GM21576 (cell line): ENCODE measurements around the gene LSM14A.

Source experiments
- ATAC-seq: cut with Tn5 transposase; IDR thresholded peaks from one replicate; pipeline ENCODE4 v1.9.1; 2021; ENCODE audit warnings: mild to moderate bottlenecking, moderate library complexity; ENCODE audit not compliant: unreplicated experiment

Gene LSM14A

DNA sequence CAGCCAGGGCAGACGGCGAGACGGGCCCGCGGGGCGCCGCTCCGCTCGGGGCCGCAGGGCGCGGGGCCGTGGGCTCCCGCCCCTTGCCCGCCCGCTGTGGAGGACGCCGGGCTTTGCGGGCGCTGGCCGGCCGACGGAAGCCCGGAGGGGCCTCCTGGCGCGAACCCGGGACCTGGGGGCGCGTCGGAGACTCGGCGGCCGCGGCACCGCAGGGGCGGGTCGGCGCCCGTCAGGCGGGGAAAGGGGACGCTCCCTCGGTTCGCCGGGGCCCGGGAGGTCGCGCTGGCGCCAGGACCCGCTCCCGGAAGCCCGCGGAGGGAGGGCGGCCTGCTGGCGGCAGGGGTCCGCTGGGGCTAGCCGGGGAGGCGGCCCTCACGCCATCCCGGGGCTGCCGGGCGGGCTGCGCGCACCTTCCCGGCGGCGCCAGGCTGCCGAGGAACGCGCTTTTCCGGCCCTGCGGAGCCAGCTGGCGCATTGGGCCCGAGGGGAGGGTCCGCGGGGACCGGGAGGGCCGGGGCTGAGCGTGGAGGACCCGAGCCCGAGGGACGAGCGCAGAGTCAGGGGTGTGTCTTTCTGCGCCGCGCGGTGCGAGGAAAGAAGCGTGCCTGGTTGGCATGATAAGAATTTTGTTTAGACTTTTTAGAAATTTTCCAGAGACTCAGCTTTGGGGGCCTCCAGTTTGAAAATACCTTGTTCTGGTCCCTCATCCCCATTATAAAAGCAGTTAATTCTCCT lies 82.6 kb downstream of the LSM14A start:
- peak; percentile 53 for ATAC-seq

DNA sequence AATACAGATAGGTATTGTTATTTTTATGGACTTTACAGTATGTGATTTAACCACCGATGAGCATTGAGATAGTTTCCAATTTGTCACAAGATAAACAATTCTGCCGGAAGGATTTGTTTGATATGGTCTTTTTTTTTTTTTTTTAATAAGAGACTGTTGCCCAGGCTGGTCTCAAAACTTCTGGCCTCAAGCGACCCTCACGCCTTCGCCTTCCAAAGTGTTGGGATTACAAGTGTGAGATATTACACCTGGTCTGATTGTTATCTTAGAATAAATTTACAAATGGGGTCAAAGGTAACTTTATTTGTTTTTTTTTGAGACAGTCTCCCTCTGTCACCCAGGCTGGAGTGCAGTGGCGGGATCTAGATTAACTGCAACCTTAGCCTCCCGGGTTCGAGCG lies 83.2 kb downstream of the LSM14A start:
- ATAC-seq, result no peak

DNA sequence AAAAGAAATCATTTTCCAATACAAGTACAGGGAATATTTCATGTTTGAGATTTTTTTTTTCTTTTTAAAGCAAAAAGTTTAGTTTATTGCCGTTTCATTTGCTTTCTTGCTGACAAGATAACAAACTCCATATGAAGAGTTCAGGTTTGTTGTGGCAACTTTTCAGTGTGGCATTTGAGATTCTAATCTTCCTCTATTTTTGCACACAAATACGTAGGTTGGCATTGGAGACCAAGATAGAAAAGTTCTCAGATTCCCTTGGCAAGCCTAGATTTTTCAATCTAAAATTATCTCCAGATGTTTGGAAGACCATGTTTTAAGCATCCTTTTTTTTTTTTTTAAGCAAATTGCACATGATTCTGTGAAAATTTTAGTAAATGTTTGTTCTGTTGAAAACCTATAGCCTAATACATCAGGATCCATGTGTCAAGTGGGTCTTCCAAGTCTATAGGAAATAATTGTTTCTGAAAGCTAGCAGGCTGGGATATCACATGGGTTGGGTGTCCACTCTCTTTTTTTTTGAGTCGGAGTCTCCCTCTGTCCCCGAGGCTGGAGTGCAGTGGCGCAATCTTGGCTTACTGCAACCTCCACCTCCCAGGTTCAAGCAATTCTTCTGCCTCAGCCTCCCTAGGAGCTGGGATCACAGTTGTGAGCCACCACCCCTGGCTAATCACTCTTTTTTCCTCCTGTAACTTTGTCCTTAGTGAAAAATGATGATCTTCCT lies 84.7 kb downstream of the LSM14A start:
- no peak for ATAC-seq

DNA sequence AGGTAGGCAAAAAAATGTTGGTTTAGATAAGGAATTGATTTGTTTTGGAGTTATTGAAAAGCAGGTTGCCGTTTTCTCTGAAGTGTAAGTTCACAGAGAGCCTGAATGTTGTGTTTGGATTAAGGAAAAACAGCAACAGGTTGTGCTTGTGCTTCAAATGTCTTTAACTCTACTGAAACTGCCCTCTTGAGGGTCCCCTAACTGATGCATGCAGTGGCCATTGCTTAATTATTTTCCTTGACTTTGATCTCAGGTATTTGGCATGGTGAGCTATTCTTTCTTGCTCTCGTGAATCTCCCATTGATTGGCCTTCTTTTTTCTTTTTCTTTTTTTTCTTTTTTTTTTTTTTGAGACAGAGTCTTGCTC lies 85.2 kb downstream of the LSM14A start:
- ATAC-seq, result no peak

DNA sequence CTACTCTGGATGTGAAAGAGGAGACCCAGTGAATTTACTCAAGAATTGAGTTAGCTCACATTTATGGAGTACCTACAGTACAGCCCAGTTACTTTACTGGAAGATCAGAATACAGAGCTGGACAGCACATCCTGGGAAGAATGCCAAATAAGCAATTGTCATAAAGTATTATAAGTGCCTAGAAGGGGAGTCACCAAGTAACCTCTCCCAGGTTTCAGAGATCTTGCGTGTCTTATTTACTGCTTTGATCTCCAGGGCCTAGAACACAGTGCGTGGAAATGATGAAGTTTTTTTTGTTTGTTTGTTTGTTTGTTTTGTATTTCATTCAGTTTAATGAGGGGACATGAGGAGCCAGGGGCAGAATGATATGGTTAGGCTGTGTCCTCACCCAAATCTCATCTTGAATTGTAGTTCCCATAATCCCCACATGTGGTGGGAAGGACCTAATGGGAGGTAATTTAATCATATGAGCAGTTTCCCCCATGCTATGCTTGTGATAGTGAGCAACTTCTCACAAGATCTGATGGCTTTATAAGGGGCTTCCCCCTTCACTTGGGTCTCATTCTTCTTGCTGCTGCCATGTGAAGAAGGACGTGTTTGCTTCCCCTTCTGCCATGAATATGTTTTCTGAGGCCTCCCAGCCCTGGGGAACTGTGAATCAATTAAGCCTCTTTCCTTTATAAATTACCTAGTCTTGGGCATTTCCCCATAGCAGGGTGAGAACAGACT lies 87.2 kb downstream of the LSM14A start:
- ATAC-seq, result no peak

DNA sequence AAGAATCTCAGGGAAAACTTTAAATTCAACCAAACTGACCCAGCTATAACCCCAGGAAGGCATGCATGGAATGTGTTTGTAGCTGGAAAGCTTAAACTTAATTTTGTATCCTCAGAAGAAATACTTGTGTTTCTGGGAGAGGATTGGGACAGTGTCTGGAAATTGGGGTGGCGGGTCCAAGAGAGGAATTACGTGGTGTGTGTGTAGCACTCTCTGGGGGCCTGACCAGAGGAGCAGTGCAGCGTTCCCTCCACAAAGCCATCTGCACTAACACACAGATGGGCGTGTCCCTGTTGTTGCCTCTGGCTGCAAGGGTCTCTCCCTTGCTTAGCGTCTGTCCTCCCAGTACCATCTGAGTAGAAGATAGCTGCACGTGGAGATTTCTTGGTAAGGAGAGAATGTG lies 88.5 kb downstream of the LSM14A start:
- no peak for ATAC-seq

DNA sequence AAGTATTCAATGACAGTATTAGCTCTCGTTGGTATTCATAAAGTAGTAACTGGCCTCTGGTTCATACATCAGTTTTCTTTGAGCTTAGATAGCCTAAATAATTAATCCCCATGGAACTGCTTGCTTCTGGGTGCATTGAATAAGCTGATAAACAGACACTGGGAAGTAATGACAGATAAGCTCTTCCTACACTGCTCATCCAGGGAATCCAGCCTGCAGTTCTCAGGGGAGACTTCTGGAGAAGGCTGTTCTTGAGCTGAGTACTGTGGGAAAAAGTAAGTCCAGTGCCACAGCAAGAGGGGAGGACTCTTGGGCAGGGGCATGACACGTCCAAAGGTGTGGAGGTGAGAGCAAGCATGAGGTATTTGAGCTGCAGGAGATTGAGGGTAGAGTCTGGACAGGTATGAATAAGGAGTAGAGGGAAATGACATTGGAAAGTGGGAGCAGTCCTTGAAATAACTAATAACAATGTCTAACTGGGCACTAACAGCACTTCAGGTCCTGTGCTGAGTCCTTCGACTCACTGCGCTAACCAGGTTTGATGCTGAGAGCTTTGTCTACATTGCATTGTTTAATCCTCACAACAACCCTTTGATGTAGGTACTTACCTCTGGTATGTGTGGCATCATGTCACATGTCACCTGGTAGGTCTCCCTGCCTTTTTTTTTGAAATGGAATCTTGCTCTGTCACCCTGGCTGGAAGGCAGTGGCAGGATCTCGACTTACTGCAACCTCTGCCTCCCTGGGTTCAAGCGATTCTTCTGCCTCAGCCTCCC lies 89.2 kb downstream of the LSM14A start:
- no peak for ATAC-seq

DNA sequence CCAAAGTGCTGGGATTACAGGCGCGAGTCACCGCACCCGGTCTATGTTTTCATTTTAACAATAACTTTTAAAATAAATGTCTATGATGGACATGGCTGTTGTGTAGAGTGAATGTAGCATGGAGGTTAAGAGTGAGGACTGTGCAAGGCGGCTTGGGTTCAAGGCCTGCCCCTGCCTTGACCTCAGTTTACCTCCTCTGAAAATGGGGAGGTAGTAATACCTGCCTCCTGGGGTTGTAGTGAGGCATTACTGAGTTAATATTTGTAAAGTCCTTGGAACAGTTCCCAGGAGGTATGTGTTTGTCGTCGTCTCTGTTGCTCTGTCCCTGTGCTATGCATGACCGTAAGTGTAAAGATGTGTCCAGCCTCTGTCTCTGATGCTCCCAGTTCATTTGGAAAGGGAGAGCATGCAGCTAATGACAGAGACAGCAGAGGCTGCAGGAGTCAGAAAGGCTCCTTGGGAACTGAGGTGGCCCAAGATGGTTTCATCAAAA lies 91.5 kb downstream of the LSM14A start:
- no peak for ATAC-seq

DNA sequence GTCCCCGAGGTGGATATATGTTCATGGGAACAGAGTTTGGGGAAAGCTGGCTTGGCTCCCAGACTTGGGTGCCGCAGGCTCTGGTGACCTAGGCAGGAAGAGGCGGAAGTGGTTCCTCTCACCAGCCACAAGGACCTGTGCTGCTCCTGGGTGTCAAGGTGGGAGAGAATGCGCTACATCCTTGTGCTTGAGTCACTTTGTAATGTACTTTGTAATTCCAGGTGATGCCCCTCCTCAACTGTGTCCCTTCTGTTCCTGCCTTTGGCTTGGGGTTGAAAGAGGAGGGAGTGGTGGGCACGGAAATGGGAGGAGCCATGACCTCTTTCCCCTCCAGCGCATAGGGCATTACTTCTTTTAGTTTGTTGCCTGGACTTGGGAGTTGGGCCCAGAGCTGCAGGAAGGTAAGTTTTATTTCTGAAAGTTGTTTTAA lies 92.9 kb downstream of the LSM14A start:
- ATAC-seq, result no peak

DNA sequence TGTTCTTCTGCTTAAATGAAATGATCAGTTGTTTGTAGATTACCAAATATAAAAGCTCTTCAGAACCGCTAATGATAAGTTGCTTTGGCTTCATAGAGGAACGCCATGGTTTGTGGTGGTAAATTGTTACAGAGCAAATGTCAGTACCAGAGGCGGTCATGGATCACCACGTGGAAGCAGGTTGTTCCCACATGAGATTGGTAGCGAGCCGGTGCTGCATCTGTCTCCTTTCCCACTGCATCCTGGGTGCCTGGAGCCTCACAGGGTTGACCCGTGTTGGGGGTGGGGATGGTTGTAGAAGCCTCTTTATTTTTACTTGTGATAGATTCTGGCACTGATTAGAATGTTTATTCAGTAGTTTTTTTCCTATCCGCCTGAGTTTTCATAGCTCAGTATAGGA lies 96.8 kb downstream of the LSM14A start:
- ATAC-seq, result no peak

DNA sequence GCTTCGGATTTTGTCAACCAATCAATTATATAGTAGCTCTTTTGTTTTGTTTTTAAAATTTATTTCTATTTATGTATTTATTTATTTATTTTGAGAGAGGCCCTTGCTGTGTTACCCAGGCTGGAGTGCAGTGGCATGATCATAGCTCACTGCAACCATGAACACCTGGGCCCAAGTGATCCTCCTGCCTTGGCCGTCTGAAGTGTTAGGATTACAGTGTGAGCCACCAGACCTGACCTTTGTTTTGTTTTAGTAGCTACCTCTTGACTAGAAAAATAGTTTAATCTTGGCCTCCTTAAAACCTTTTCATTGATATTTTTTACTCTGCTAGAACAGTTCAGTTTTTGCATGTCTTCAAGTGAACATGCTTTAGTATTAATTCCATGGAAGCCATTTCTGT lies 97.2 kb downstream of the LSM14A start:
- no peak for ATAC-seq

DNA sequence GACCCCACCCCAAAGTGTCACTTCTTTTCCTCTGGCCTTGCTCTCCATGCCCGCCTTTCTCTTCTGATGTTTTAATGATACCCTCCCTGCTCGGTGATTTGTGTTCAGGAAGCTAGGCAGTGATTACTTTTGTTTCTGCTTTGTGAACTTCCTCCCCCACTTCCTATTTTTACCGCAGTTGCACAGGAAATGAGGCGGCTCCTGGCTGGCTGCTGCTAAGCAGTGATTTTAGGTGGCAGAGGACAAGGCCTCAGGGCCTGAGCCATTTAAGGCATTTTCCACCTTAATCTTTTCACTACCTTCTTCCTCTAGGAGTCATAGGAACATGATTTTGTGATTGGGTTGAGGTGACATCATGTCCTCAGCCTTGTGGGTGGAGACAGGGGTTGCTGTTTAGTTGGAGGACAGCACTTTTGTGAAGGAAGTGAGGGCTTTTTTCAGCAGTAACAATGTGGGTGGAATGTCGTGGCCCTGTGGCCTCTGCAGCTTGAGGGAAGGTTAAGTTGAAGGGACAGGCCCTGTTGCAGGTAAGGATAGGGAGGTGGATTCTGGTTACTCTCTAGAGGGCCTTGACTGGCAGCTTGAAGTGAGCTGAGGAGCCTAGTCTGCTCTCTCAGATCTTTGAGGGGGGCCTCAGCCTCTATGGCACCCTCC lies 97.8 kb downstream of the LSM14A start:
- peak; percentile 67 for ATAC-seq

DNA sequence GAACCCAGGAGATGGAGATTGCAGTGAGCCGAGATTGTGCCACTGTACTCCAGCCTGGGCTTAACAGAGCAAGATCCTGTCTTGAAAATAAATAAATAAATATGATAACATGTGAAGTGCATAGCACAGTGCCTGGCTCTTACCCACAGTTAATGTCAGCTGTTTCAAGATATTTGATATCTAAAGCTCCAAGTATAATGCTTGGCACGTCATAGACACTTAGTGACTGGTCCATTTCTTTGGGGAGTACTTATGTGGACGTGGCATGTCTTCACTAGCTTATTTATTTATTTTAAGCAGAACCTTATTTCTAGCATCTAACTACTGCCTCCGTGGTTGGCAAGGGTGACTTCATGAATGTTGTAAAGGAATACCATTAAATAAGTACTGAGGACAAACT lies 100.8 kb downstream of the LSM14A start:
- no peak for ATAC-seq

DNA sequence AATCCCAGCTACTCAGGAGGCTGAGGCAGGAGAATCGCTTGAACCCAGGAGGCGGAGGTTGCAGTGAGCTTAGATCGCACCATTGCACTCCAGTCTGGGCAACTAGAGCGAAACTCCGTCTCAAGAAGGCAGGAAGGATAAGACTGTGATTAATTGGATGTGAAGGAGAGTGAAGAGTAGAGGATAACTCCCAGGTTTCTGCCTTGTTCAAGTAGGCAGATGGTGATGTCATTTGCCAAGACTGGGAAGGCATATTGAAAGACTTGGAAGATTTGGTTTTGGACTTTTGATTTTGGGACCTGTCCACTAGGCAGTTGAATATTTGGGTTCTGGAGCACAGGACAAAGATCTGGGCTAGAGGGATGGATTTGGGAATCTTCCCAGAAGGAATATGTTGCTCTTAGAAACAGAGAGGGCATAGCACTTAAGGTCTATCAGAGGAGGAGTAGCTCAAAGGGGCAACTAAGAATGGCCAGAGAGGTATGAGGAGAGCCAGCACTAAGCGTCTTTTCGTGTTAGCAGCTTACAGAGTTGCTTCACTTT lies 102.1 kb downstream of the LSM14A start:
- no peak for ATAC-seq

DNA sequence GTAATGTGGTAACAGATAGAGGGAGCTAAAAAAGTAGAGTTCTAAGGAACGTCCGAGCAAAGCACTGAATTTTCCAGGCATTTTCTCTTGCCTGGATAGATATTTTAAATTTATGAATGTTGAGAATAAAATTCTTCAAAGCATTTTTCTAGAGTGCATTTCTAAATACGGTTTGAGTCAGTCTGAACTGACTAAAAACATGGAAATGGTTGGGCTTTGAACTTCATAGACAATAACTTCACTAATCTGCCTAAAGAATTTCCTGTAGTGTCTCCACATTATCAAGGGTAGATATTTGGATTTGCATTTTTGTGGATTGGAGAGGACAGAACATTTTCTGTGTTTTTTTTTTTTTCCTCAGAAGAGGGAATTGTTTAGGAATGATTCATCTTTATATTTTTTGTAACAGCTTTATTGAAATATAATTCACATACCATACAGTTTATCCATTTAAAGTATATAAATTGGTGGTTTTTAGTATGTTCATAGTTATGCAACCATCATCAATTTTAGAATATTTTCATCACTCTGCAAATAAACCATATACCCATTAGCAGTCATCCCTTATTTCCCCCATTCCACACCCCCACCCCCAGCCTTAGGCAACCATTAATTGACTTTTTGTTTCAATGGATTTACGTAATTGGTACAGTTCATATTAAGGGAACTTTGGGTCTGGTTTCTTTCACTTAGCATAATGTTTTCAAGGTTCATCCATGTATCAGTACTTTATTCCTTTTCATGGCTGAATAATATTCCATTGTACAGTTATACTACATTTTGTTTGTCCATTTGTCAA lies 102.7 kb downstream of the LSM14A start:
- ATAC-seq, result no peak

DNA sequence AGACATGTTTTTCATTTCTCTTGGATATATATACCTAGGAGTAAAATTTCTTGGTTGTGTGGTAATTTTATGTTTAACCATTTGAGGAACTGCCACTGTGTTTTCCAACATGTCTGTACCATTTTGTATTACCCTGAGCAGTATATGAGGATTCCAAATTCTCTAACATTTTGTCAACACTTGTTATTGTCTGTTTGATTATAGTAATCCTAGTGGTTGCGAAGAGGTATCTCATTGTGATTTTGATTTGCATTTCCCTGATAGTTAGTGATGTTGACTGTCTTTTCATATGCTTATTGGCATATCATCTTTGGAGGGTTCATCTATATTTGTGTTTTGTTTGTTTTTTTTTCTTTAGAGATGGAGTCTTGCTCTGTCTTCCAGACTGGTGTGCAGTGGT lies 103.4 kb downstream of the LSM14A start:
- ATAC-seq, result no peak

DNA sequence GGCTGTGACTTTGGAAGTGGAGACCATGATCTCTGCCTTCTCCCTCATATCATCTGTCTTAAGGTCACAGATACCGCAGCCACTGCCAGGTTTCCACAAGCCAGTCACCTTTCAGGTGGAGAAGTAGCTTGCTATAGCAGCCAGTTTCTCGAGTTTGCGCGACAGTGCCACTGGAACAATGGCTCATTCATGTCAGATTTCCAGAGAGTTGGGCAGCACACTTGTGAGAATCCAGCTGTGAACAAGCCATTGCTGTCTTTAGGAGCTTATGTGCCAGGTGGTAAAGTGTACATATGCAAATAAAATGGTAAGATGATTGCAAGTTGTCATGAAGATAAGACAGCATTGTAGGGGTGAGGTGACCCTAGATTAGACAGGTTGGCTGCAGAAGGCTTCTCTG lies 104.3 kb downstream of the LSM14A start:
- ATAC-seq, result no peak

DNA sequence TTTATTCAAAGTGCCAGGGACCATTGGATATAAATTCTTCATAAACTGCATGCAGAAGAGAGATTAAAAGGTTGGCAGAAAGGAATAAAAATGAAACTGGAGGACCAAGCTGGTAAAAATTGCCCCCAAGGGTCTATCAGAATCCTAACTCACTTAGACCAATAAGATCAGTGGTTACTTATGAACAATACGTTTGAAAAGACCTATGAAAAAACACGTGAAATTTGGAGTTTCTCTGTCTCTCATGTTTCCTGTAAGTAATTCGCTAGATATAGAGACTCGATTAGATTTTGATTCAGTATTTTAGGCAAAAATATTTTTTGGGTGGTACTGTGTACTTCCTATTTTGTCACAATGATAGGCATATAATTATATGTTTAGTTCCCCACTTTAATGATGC lies 104.9 kb downstream of the LSM14A start:
- no peak for ATAC-seq

DNA sequence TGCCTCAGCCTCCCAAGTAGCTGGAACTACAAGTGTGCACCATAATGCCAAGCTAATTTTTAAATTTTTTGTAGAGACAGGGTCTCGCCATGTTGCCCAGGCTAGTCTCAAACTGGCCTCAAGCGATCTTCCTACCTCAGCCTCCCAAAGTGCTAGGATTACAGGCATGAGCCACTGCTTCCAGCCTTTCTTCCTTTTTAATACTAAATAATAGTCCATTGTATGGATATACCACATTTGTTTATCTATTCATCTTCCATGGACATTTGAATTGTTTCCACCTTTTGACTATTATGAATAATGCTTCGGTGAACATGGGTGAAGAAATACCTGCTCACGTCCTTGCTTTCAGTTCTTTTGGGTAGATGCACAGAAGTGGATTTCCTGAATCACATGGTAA lies 106.5 kb downstream of the LSM14A start:
- ATAC-seq, result no peak
